ENCODE measurements around the gene ZGPAT. TPM values are rescaled to one million over a fixed set of nuclear protein-coding genes. Genes with fewer than 3 reads are reported as not detected.
A peak's percentile ranks its signal among the peaks of the same experiment; 100 is the strongest.

Gene ZGPAT
- total and polyA plus RNA-seq, 10 of the 15 experiments (the other 5 are each of a cell fraction or from before 2014, with no cell fraction given), result 0.58 to 52.9 (median 18.0) TPM

- Histone ChIP-seq H3K27ac (ENCODE audit: control insufficient read depth, insufficient read depth) (peak within 1 kb of the TSS; percentile 94), H3K9me3 (replicated peaks; ENCODE audit: control insufficient read depth, insufficient read depth, low read length) (no peaks in the 10 kb centered on the region), H3K36me3 (ENCODE audit: control insufficient read depth in 2 of 2, insufficient read depth in 2 of 2, low read length in 1 of 2) (peaks cover 8 to 24% of the 10 kb centered on the region in 2 experiments; a peak in 3 of 4 replicates), H3K4me3 (peak within 1 kb of the TSS; percentile 84), H3K4me1 (ENCODE audit: control insufficient read depth, insufficient read depth, low read length) (peaks cover 41% of the 10 kb centered on the region), H4K20me1 (ENCODE audit: control insufficient read depth, insufficient read depth) (no peaks in the 10 kb centered on the region), H3K9ac (ENCODE audit: control insufficient read depth, insufficient read depth, low read length) (peak within 1 kb of the TSS; percentile 81), H3K27me3 (replicated peaks in 1 of 2; ENCODE audit: control insufficient read depth in 2 of 2, insufficient read depth in 2 of 2, low read length in 1 of 2) (no peaks in the 10 kb centered on the region), H2AFZ (ENCODE audit: control insufficient read depth, low read depth, low read length) (peak within 1 kb of the TSS; percentile 34; the same call in 1 of the 2 replicates), H3K79me2 (ENCODE audit: control insufficient read depth, insufficient read depth, low read length) (peaks cover 32% of the 10 kb centered on the region), H3K4me2 (ENCODE audit: control insufficient read depth, insufficient read depth) (peak within 1 kb of the TSS; percentile 93)
- ChIA-PET CTCF (interaction anchor here (0.6 to 2.9 kb wide), 8 partner anchors 13 to 198 kb away, joined by 3 to 28 read pairs (median 4); partner anchors contain the start of genes ARFRP1, RTEL1, TPD52L2 and ZGPAT), RAD21 (ENCODE audit: unreplicated experiment) (interaction anchor here (0.9 to 4.2 kb wide), 8 partner anchors 8 to 199 kb away, joined by 3 to 32 read pairs (median 5); partner anchors contain the start of genes ARFRP1, PTK6, RTEL1 and TPD52L2), SMC1A (ENCODE audit: uncharacterized antibody, unreplicated experiment) (interaction anchor here (0.8 to 1.7 kb wide), 7 partner anchors 8 to 93 kb away, joined by 3 to 14 read pairs (median 3); partner anchors contain the start of genes ARFRP1 and ZGPAT), POLR2A (interaction anchor here (0.6 to 2.1 kb wide), 6 partner anchors 8 to 129 kb away, joined by 3 to 6 read pairs (median 4); partner anchors contain the start of genes ARFRP1, TPD52L2 and ZGPAT)
- DNase-seq (ENCODE audit: low read depth, low spot score) (no peak), ATAC-seq (peak; percentile 62), FAIRE-seq (peak; percentile 92)
- no TSS peak for BruUV-seq (replicated peaks)
- in situ Hi-C loops (cut with MboI), result no loop called here
- WGBS (ENCODE audit: insufficient coverage, insufficient replicate concordance, low lambda C conversion rate, missing lambda C conversion rate), result 38% methylated on average over 31 of the region's 31 CpGs
- intact Hi-C loops (cut with micrococcal nuclease; ENCODE audit: unreplicated experiment), result loop anchor here (2.0 kb wide), 2 partner anchors 29 to 129 kb away; partner anchors contain the start of genes ARFRP1 and TPD52L2
- TF ChIP-seq BHLHE40 (IDR thresholded peaks at IDR 0.05; ENCODE audit: borderline replicate concordance in 1 of 2, low read depth in 2 of 2, low read length in 1 of 2), result peak in 1 of 2 experiments; percentile 67; a peak in 2 of 4 replicates
- no peak for TF ChIP-seq PRDM15 (CRISPR knock-in tag; IDR thresholded peaks at IDR 0.05)
- TF ChIP-seq BACH1 (IDR thresholded peaks at IDR 0.05; ENCODE audit: borderline replicate concordance), result 0 out of 2 replicates have a peak, but pooled peaks have one; percentile 16
- peak; percentile 92 for TF ChIP-seq HDGF (IDR thresholded peaks at IDR 0.05)
- no peak for TF ChIP-seq STAT3 (IDR thresholded peaks at IDR 0.05; ENCODE audit: low read depth, low read length)
- TF ChIP-seq SP1 (IDR thresholded peaks at IDR 0.05; ENCODE audit: low read depth, low read length), result no peak
- TF ChIP-seq ETV6 (conservative IDR thresholded peaks at IDR 0.05 in 1 of 2, IDR thresholded peaks at IDR 0.05 in 1 of 2; ENCODE audit: borderline replicate concordance in 1 of 2, low read depth in 1 of 2), result no peak
- TF ChIP-seq POLR2A (IDR thresholded peaks at IDR 0.05; ENCODE audit: low read depth, low read length), result peak; percentile 72
- no peak for TF ChIP-seq ESRRA (IDR thresholded peaks at IDR 0.05; ENCODE audit: low read length)
- no peak for TF ChIP-seq ZBTB40 (IDR thresholded peaks at IDR 0.05; ENCODE audit: borderline replicate concordance)
- no peak for TF ChIP-seq WRNIP1 (IDR thresholded peaks at IDR 0.05; ENCODE audit: borderline replicate concordance, low read depth, low read length)
Observed at GRCh38 chr20:63735859-63736718, 28.2 kb downstream of the ZGPAT start, which contains the start of gene LIME1. LIME1 (plus strand) TSS chr20:63736664; CDS start chr20:63737550, 886 bp downstream.

All from GM12878 (cell line).